Keratinocyte (primary cell): ENCODE data around the gene RBM24. TPM values are rescaled to one million over a fixed set of nuclear protein-coding genes. Genes with fewer than 3 reads are reported as not detected.
"Not testable (repeated sequence)": the region's sequence is repeated elsewhere in the genome, so short reads cannot be mapped to it uniquely, and the experiment has no call there.

ENCODE experiments used
- DNase-seq: peaks from one replicate; pipeline ENCODE4 v3.0.0-alpha.2; 2011; ENCODE audit warnings: low read depth, missing footprints, low spot score
- FAIRE-seq: peaks from 2 replicates; lab custom pipeline; 2011; peaks lifted over from hg19 to GRCh38; lab: Jason Lieb, UNC
- H2AFZ ChIP-seq: 2 replicates; pipeline ENCODE4 v1.6.0; 2012; ENCODE audit warnings: low read length, control low read depth, inconsistent platforms; ENCODE audit not compliant: control insufficient read depth
- H3K27ac ChIP-seq: 2 replicates; pipeline ENCODE4 v1.5.1; 2011; ENCODE audit warnings: low read length; ENCODE audit not compliant: control insufficient read depth, insufficient read depth
- H3K27me3 ChIP-seq: 3 replicates; pipeline ENCODE4 v1.6.0; 2011; ENCODE audit warnings: low read length; ENCODE audit not compliant: control insufficient read depth, insufficient read depth; ENCODE audit errors: extremely low read depth
- H3K36me3 ChIP-seq, 2 experiments: 2 replicates in 1 of 2; 3 replicates in 1 of 2; pipeline ENCODE4 v1.5.1; 2011; ENCODE audit warnings: low read length in 2 of 2, mild to moderate bottlenecking in 1 of 2; ENCODE audit not compliant: control insufficient read depth in 2 of 2, insufficient read depth in 2 of 2; ENCODE audit errors: extremely low read depth in 1 of 2
- H3K4me1 ChIP-seq: 3 replicates; pipeline ENCODE4 v1.5.1; 2011; ENCODE audit warnings: low read length; ENCODE audit not compliant: control insufficient read depth, insufficient read depth; ENCODE audit errors: extremely low read depth
- H3K4me2 ChIP-seq: 3 replicates; pipeline ENCODE4 v1.6.0; 2011; ENCODE audit warnings: low read depth, low read length; ENCODE audit not compliant: control insufficient read depth, insufficient read depth; ENCODE audit errors: extremely low read depth
- H3K4me3 ChIP-seq, 3 experiments: fragments of 200-600 bp in 1 of 3; sonication (generic) in 1 of 3; 2 replicates in 2 of 3; 3 replicates in 1 of 3; pipeline ENCODE4 v1.5.1; 2011 to 2016; ENCODE audit warnings: low read length in 3 of 3, mild to moderate bottlenecking in 3 of 3, control low read depth in 2 of 3, inconsistent platforms in 1 of 3, low read depth in 1 of 3, mixed read lengths in 1 of 3, mixed run types in 1 of 3, moderate library complexity in 1 of 3; ENCODE audit not compliant: control insufficient read depth in 2 of 3, insufficient read depth in 2 of 3; ENCODE audit errors: extremely low read depth in 1 of 3
- H3K79me2 ChIP-seq: 2 replicates; pipeline ENCODE4 v1.6.0; 2012; ENCODE audit warnings: low read length; ENCODE audit not compliant: control insufficient read depth, insufficient read depth
- H3K9ac ChIP-seq: 3 replicates; pipeline ENCODE4 v1.6.0; 2011; ENCODE audit warnings: low read length; ENCODE audit not compliant: control insufficient read depth, insufficient read depth; ENCODE audit errors: extremely low read depth
- H3K9me1 ChIP-seq: 3 replicates; pipeline ENCODE4 v1.6.0; 2011; ENCODE audit warnings: low read length; ENCODE audit not compliant: control insufficient read depth, insufficient read depth; ENCODE audit errors: extremely low read depth
- H3K9me3 ChIP-seq: 2 replicates; pipeline ENCODE4 v1.5.1; 2012; ENCODE audit warnings: low read depth, low read length; ENCODE audit not compliant: control insufficient read depth
- H4K20me1 ChIP-seq: 3 replicates; pipeline ENCODE4 v1.6.0; 2011; ENCODE audit warnings: low read length; ENCODE audit not compliant: control insufficient read depth, insufficient read depth; ENCODE audit errors: extremely low read depth
- CTCF ChIP-seq, 3 experiments: IDR thresholded peaks in 1 of 3; conservative IDR thresholded peaks in 1 of 3; optimal IDR thresholded peaks in 1 of 3; 2 replicates in 2 of 3; 3 replicates in 1 of 3; pipeline versions ENCODE3 to v1.5.1; 2011; ENCODE audit warnings: low read length in 3 of 3, mild to moderate bottlenecking in 3 of 3, moderate library complexity in 2 of 3, control low read depth in 1 of 3, inconsistent platforms in 1 of 3; ENCODE audit not compliant: insufficient read depth in 2 of 3; ENCODE audit errors: extremely low read depth in 1 of 3
- EZH2 ChIP-seq: IDR thresholded peaks from one replicate; pipeline ENCODE4 v1.6.1; 2012; ENCODE audit warnings: inconsistent platforms, mild to moderate bottlenecking, low read length, moderate library complexity
- dilution Hi-C: fragments of 300-500 bp; cut with MboI; formaldehyde crosslinking; loops from one replicate; pipeline ENCODE4 v1.7.0; 2020; ENCODE audit warnings: low sequenced_read_pairs; ENCODE audit not compliant: extremely low pct_ligation_motif_present
- polyA plus RNA-seq, 5 experiments: library from polyadenylated mRNA; depleted of rRNA in 3 of 5; stranded (reverse) in 3 of 5; stranded (forward) in 1 of 5; unstranded in 1 of 5; fragments of >200 nt; gene quantifications; 1 replicate in 1 of 5; 2 replicates in 3 of 5; 3 replicates in 1 of 5; pipeline versions ENCODE4 v1.2.1 to v1.2.3, GENCODE V29; 2011 to 2012; ENCODE audit warnings: missing spikeins in 2 of 5, low read depth in 1 of 5, low replicate concordance in 1 of 5

Gene RBM24
- polyA plus RNA-seq, 1 donor (not counting 4 experiments of a cell fraction or from before 2014, with no cell fraction given): 1.3 TPM

DNA sequence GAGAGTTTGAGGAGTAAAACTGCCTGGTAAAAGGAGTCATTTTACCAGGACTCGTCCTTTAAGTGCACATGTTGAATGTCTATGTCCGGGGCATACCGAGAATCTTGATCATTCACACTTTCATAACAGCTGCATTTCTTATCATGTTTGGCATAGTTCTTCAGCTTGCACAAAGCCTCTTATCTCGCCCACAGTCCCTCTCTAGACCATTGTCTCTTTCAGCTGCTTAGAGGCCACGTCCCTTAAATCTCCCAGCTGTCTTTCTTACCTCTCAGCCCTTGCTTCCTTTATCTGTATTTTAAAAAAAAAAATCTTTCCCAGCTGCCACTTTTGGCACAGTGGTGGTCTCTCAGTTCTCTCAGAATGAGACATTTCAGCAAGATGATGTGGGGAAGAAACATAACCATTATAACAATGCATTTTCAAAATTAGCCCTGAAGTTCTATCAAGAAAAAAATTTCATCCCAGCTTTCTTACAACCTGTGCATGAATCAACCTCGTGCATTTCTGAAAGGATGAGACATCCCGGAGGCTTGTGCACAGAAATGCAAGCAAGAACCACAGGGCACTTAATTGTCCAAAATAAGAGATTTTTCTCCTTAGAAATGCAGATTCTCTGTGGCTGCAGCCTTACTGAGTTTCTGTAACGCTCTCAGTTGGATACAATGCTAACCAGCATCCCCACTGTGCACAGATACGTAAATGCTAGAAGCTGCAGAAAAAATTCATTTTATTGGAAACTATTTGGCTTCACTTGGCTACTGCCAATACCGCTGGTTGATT is 24.2 kb downstream of the RBM24 start:
- H3K27me3 ChIP-seq: no peaks in the 10 kb centered on the region
- H3K79me2 ChIP-seq: no peaks in the 10 kb centered on the region
- dilution Hi-C loops: no loop called here
- H3K4me2 ChIP-seq: no peak overlapping the region
- no peaks in the 10 kb centered on the region for H3K4me1 ChIP-seq
- H3K36me3 ChIP-seq: no peaks in the 10 kb centered on the region
- H3K9me3 ChIP-seq: no peaks in the 10 kb centered on the region
- H3K27ac ChIP-seq: no peak overlapping the region
- FAIRE-seq: peak; percentile 20
- H3K9ac ChIP-seq: no peak overlapping the region
- TF ChIP-seq CTCF (optimal IDR thresholded peaks at IDR 0.05 in 1 of 3, IDR thresholded peaks at IDR 0.05 in 1 of 3, conservative IDR thresholded peaks at IDR 0.05 in 1 of 3; ENCODE audit: extremely low read depth in 1 of 3, insufficient read depth in 2 of 3, low read length in 3 of 3) (no peak), EZH2 (no peak)
- H3K9me1 ChIP-seq: no peaks in the 10 kb centered on the region
- no peak overlapping the region for H2AFZ ChIP-seq
- H3K4me3 ChIP-seq: no peak overlapping the region
- H4K20me1 ChIP-seq: no peaks in the 10 kb centered on the region
- no peak for DNase-seq

- no peak for FAIRE-seq
- H3K4me2 ChIP-seq: no peak overlapping the region
These were observed 30.6 kb downstream of the RBM24 start for GRCh38 chr6:17311595-17312311.

GRCh38 chr6:17313238-17313637 is 32.1 kb downstream of the RBM24 start:
- H4K20me1 ChIP-seq, H3K27me3 ChIP-seq, H2AFZ ChIP-seq, H3K36me3 ChIP-seq, H3K79me2 ChIP-seq, H3K9ac ChIP-seq, H3K4me2 ChIP-seq, H3K9me1 ChIP-seq, H3K4me3 ChIP-seq, H3K4me1 ChIP-seq, FAIRE-seq, dilution Hi-C loops, H3K27ac ChIP-seq, H3K9me3 ChIP-seq, DNase-seq: not testable (repeated sequence)

More at GRCh38 chr6:17311595-17312311, 30.6 kb downstream of the RBM24 start:
- Histone ChIP-seq H3K27me3 (no peaks in the 10 kb centered on the region), H3K36me3 (no peaks in the 10 kb centered on the region), H3K9ac (no peak overlapping the region), H3K79me2 (no peaks in the 10 kb centered on the region), H3K4me1 (peaks cover 4% of the 10 kb centered on the region), H3K4me3 (no peak overlapping the region), H3K9me1 (no peaks in the 10 kb centered on the region), H4K20me1 (no peaks in the 10 kb centered on the region), H2AFZ (peak overlapping the region; percentile 68), H3K9me3 (no peaks in the 10 kb centered on the region), H3K27ac (no peak overlapping the region)
- TF ChIP-seq CTCF (optimal IDR thresholded peaks at IDR 0.05 in 1 of 3, IDR thresholded peaks at IDR 0.05 in 1 of 3, conservative IDR thresholded peaks at IDR 0.05 in 1 of 3; ENCODE audit: extremely low read depth in 1 of 3, insufficient read depth in 2 of 3, low read length in 3 of 3): no peak
- no peak for TF ChIP-seq EZH2
- dilution Hi-C loops: no loop called here
- no peak for DNase-seq
